ENCODE data around the gene HSD17B14.
"Not testable (repeated sequence)": the region's sequence is repeated elsewhere in the genome, so short reads cannot be mapped to it uniquely, and the experiment has no call there.

HSD17B14 gene

GRCh38 chr19:48795685-48796070 is 40.6 kb downstream of the HSD17B14 start:
- DNase-seq = no peak

GRCh38 chr19:48795055-48795684 is 41.1 kb downstream of the HSD17B14 start:
- peak; percentile 92 for DNase-seq

- DNase-seq = no peak
Observed at GRCh38 chr19:48794291-48794690, 42.0 kb downstream of the HSD17B14 start.

- DNase-seq = no peak
Observed at GRCh38 chr19:48793271-48793670, 43.0 kb downstream of the HSD17B14 start.

GRCh38 chr19:48787331-48787730 is 49.0 kb downstream of the HSD17B14 start:
- not testable (repeated sequence) for DNase-seq

- DNase-seq = not testable (repeated sequence)
Observed at GRCh38 chr19:48786422-48786821, 49.9 kb downstream of the HSD17B14 start.

GRCh38 chr19:48784527-48784926 is 51.8 kb downstream of the HSD17B14 start:
- DNase-seq = no peak

- DNase-seq = no peak
Observed at GRCh38 chr19:48780631-48781391, 55.5 kb downstream of the HSD17B14 start.

GRCh38 chr19:48779636-48780035 is 56.7 kb downstream of the HSD17B14 start:
- no peak for DNase-seq

GRCh38 chr19:48777720-48778119 is 58.6 kb downstream of the HSD17B14 start:
- no peak for DNase-seq

- no peak for DNase-seq
Observed at GRCh38 chr19:48777139-48777538, 59.2 kb downstream of the HSD17B14 start.

GRCh38 chr19:48772503-48772953 is 63.8 kb downstream of the HSD17B14 start:
- DNase-seq = no peak

GRCh38 chr19:48770734-48771472 is 65.4 kb downstream of the HSD17B14 start:
- no peak for DNase-seq

GRCh38 chr19:48770266-48770665 is 66.0 kb downstream of the HSD17B14 start:
- DNase-seq = no peak

- no peak for DNase-seq
Observed at GRCh38 chr19:48768994-48769713, 67.1 kb downstream of the HSD17B14 start.

GRCh38 chr19:48768171-48768753 is 68.0 kb downstream of the HSD17B14 start:
- DNase-seq = not testable (repeated sequence)

- not testable (repeated sequence) for DNase-seq
Observed at GRCh38 chr19:48765816-48766215, 70.5 kb downstream of the HSD17B14 start.
